HEK293 (cell line): ENCODE data around the gene NSMCE4A.

ENCODE experiments used
- KLF17 ChIP-seq: fragments of 450-650 bp; formaldehyde crosslinking; IDR thresholded peaks from 2 replicates; pipeline ENCODE4 v1.5.1; 2016; ENCODE audit warnings: missing biosample characterization, missing genetic modification characterization
- PATZ1 ChIP-seq: fragments of 450-650 bp; formaldehyde crosslinking; IDR thresholded peaks from 2 replicates; pipeline ENCODE4 v1.5.1; 2016; ENCODE audit warnings: missing biosample characterization, missing genetic modification characterization
- SCRT1 ChIP-seq: fragments of 450-650 bp; formaldehyde crosslinking; IDR thresholded peaks from 2 replicates; pipeline ENCODE4 v1.5.1; 2016; ENCODE audit warnings: missing biosample characterization, missing genetic modification characterization, borderline replicate concordance
- SP2 ChIP-seq: fragments of 450-650 bp; formaldehyde crosslinking; IDR thresholded peaks from 2 replicates; pipeline ENCODE4 v1.5.1; 2016; ENCODE audit warnings: missing biosample characterization, missing genetic modification characterization
- ZBTB1 ChIP-seq: fragments of 450-650 bp; formaldehyde crosslinking; IDR thresholded peaks from 2 replicates; pipeline ENCODE4 v1.5.1; 2016; ENCODE audit warnings: missing biosample characterization, missing genetic modification characterization
- ZBTB10 ChIP-seq: fragments of 450-650 bp; formaldehyde crosslinking; IDR thresholded peaks from 2 replicates; pipeline ENCODE4 v1.5.1; 2016; ENCODE audit warnings: missing biosample characterization, missing genetic modification characterization
- ZEB2 ChIP-seq: fragments of 450-650 bp; formaldehyde crosslinking; IDR thresholded peaks from 2 replicates; pipeline ENCODE4 v1.5.1; 2016; ENCODE audit warnings: missing biosample characterization, missing genetic modification characterization
- ZIC2 ChIP-seq: fragments of 450-650 bp; formaldehyde crosslinking; IDR thresholded peaks from 2 replicates; pipeline ENCODE4 v1.5.1; 2016; ENCODE audit warnings: missing biosample characterization, missing genetic modification characterization
- ZNF114 ChIP-seq: fragments of 450-650 bp; formaldehyde crosslinking; IDR thresholded peaks from 2 replicates; pipeline ENCODE4 v1.5.0; 2017; ENCODE audit warnings: missing biosample characterization, missing genetic modification characterization
- ZNF121 ChIP-seq: fragments of 450-650 bp; formaldehyde crosslinking; IDR thresholded peaks from 2 replicates; pipeline ENCODE4 v1.5.1; 2016; ENCODE audit warnings: missing biosample characterization, missing genetic modification characterization
- ZNF148 ChIP-seq: fragments of 450-650 bp; formaldehyde crosslinking; IDR thresholded peaks from 2 replicates; pipeline ENCODE4 v1.5.0; 2017; ENCODE audit warnings: missing biosample characterization, missing genetic modification characterization, borderline replicate concordance
- ZNF16 ChIP-seq: fragments of 450-650 bp; formaldehyde crosslinking; IDR thresholded peaks from 2 replicates; pipeline ENCODE4 v1.5.1; 2016; ENCODE audit warnings: low read depth, missing biosample characterization, missing genetic modification characterization
- ZNF174 ChIP-seq: fragments of 450-650 bp; formaldehyde crosslinking; IDR thresholded peaks from 2 replicates; pipeline ENCODE4 v1.5.0; 2017; ENCODE audit warnings: missing biosample characterization, mild to moderate bottlenecking, missing genetic modification characterization
- ZNF175 ChIP-seq: fragments of 450-650 bp; formaldehyde crosslinking; IDR thresholded peaks from 2 replicates; pipeline ENCODE4 v1.5.1; 2016; ENCODE audit warnings: missing biosample characterization, missing genetic modification characterization
- ZNF394 ChIP-seq: fragments of 450-650 bp; formaldehyde crosslinking; IDR thresholded peaks from 2 replicates; pipeline ENCODE4 v1.5.1; 2016; ENCODE audit warnings: missing biosample characterization, missing genetic modification characterization, mild to moderate bottlenecking, moderate library complexity, borderline replicate concordance
- ZNF488 ChIP-seq: fragments of 450-650 bp; formaldehyde crosslinking; IDR thresholded peaks from 2 replicates; pipeline ENCODE4 v1.5.1; 2016; ENCODE audit warnings: missing biosample characterization, missing genetic modification characterization
- ZNF518A ChIP-seq: fragments of 450-650 bp; formaldehyde crosslinking; conservative IDR thresholded peaks from 2 replicates; pipeline ENCODE4 v1.5.1; 2016; ENCODE audit warnings: low read depth, missing biosample characterization, missing genetic modification characterization
- ZNF621 ChIP-seq: fragments of 450-650 bp; formaldehyde crosslinking; IDR thresholded peaks from 2 replicates; pipeline ENCODE4 v1.5.1; 2017; ENCODE audit warnings: missing biosample characterization, missing genetic modification characterization
- ZNF660 ChIP-seq: fragments of 450-650 bp; IDR thresholded peaks from 2 replicates; pipeline ENCODE4 v1.5.1; 2018; ENCODE audit warnings: missing biosample characterization, mild to moderate bottlenecking, missing genetic modification characterization
- ZNF677 ChIP-seq: fragments of 450-650 bp; IDR thresholded peaks from 2 replicates; pipeline ENCODE4 v1.5.0; 2018; ENCODE audit warnings: missing biosample characterization, mild to moderate bottlenecking, missing genetic modification characterization, moderate library complexity
- ZNF768 ChIP-seq: fragments of 450-650 bp; formaldehyde crosslinking; IDR thresholded peaks from 2 replicates; pipeline ENCODE4 v1.5.1; 2018; ENCODE audit warnings: missing biosample characterization, mild to moderate bottlenecking, missing genetic modification characterization
- ZSCAN16 ChIP-seq: fragments of 450-650 bp; formaldehyde crosslinking; IDR thresholded peaks from 2 replicates; pipeline ENCODE4 v1.5.1; 2016; ENCODE audit warnings: missing biosample characterization, missing genetic modification characterization
- ZSCAN30 ChIP-seq: fragments of 450-650 bp; IDR thresholded peaks from 2 replicates; pipeline ENCODE4 v1.5.1; 2018; ENCODE audit warnings: missing biosample characterization, mild to moderate bottlenecking, missing genetic modification characterization, moderate library complexity
- ZSCAN4 ChIP-seq: fragments of 450-650 bp; formaldehyde crosslinking; IDR thresholded peaks from 2 replicates; pipeline ENCODE4 v1.5.1; 2017; ENCODE audit warnings: missing biosample characterization, missing genetic modification characterization

Gene NSMCE4A

GRCh38 chr10:121927841-121928527, 47.0 kb downstream of the NSMCE4A start, which contains the start of gene ATE1 (continued):
- TF ChIP-seq ZNF148 (tag by site-specific recombination): no peak
- TF ChIP-seq ZBTB10: peak; percentile 51
- TF ChIP-seq ZSCAN16 (tag by site-specific recombination): no peak
- no peak; the same call in 1 of the 2 replicates for TF ChIP-seq ZNF768 (tag by site-specific recombination)
- peak; percentile 40; the same call in 1 of the 2 replicates for TF ChIP-seq ZIC2 (tag by site-specific recombination)
- no peak for TF ChIP-seq ZNF174 (tag by site-specific recombination)
- peak; percentile 51 for TF ChIP-seq ZNF121 (tag by site-specific recombination)
- TF ChIP-seq ZNF394 (tag by site-specific recombination): peak; percentile 30; the same call in 1 of the 2 replicates
- TF ChIP-seq PATZ1 (tag by site-specific recombination): no peak
- TF ChIP-seq ZBTB1 (tag by site-specific recombination): peak; percentile 89
- peak; percentile 41; the same call in 1 of the 2 replicates for TF ChIP-seq ZNF660 (tag by site-specific recombination)
- TF ChIP-seq ZSCAN30 (tag by site-specific recombination): peak; percentile 13; the same call in 1 of the 2 replicates
- peak; percentile 46; the same call in 1 of the 2 replicates for TF ChIP-seq KLF17
- TF ChIP-seq SCRT1 (tag by site-specific recombination): no peak
- peak; percentile 78 for TF ChIP-seq ZEB2 (tag by site-specific recombination)
- TF ChIP-seq ZNF621 (tag by site-specific recombination): no peak
- no peak for TF ChIP-seq ZNF114
- TF ChIP-seq ZNF175 (tag by site-specific recombination): no peak
- no peak for TF ChIP-seq ZNF16 (tag by site-specific recombination)
- TF ChIP-seq SP2 (tag by site-specific recombination): no peak
- no peak for TF ChIP-seq ZNF488 (tag by site-specific recombination)
- TF ChIP-seq ZSCAN4 (tag by site-specific recombination): no peak
- no peak for TF ChIP-seq ZNF518A
- no peak for TF ChIP-seq ZNF677 (tag by site-specific recombination)
